Measurements from ENCODE around the gene ZNRD2.

Gene ZNRD2

GRCh38 chr11:65577756-65578109 lies 7.5 kb downstream of the ZNRD2 start:
- no peak for ATAC-seq (ENCODE audit: low read depth)
- Histone ChIP-seq H3K4me1 (ENCODE audit: insufficient read depth, poor library complexity, severe bottlenecking) (peaks cover 16% of the 10 kb centered on the region), H3K9me3 (ENCODE audit: severe bottlenecking) (no peaks in the 10 kb centered on the region), H3K27me3 (ENCODE audit: insufficient read depth, poor library complexity, severe bottlenecking) (no peaks in the 10 kb centered on the region), H3K27ac (ENCODE audit: poor library complexity, severe bottlenecking) (peak overlapping the region; percentile 86), H3K4me3 (ENCODE audit: severe bottlenecking) (peak overlapping the region; percentile 83), H3K36me3 (ENCODE audit: low read depth) (peaks cover 39% of the 10 kb centered on the region)
- no peak for TF ChIP-seq CTCF (IDR thresholded peaks at IDR 0.05; ENCODE audit: poor library complexity, severe bottlenecking)
- DNase-seq (ENCODE audit: low spot score): no peak

GRCh38 chr11:65578134-65578533 lies 7.9 kb downstream of the ZNRD2 start:
- Histone ChIP-seq H3K4me1 (ENCODE audit: insufficient read depth, poor library complexity, severe bottlenecking) (peaks cover 14% of the 10 kb centered on the region), H3K27me3 (ENCODE audit: insufficient read depth, poor library complexity, severe bottlenecking) (no peaks in the 10 kb centered on the region), H3K36me3 (ENCODE audit: low read depth) (peaks cover 39% of the 10 kb centered on the region), H3K4me3 (ENCODE audit: severe bottlenecking) (no peak overlapping the region), H3K27ac (ENCODE audit: poor library complexity, severe bottlenecking) (peak overlapping the region; percentile 86), H3K9me3 (ENCODE audit: severe bottlenecking) (no peaks in the 10 kb centered on the region)
- no peak for TF ChIP-seq CTCF (IDR thresholded peaks at IDR 0.05; ENCODE audit: poor library complexity, severe bottlenecking)
- DNase-seq (ENCODE audit: low spot score) (no peak), ATAC-seq (ENCODE audit: low read depth) (no peak)

- TF ChIP-seq CTCF (IDR thresholded peaks at IDR 0.05; ENCODE audit: poor library complexity, severe bottlenecking): no peak
- no peak for DNase-seq (ENCODE audit: low spot score)
- Histone ChIP-seq H3K27me3 (ENCODE audit: insufficient read depth, poor library complexity, severe bottlenecking) (no peaks in the 10 kb centered on the region), H3K4me3 (ENCODE audit: severe bottlenecking) (no peak overlapping the region), H3K9me3 (ENCODE audit: severe bottlenecking) (no peaks in the 10 kb centered on the region), H3K27ac (ENCODE audit: poor library complexity, severe bottlenecking) (no peak overlapping the region), H3K4me1 (ENCODE audit: insufficient read depth, poor library complexity, severe bottlenecking) (peaks cover 9% of the 10 kb centered on the region), H3K36me3 (ENCODE audit: low read depth) (peaks cover 36% of the 10 kb centered on the region)
- ATAC-seq (ENCODE audit: low read depth): no peak
Measured at GRCh38 chr11:65578667-65579066, 8.4 kb downstream of the ZNRD2 start.

- Histone ChIP-seq H3K9me3 (ENCODE audit: severe bottlenecking) (no peaks in the 10 kb centered on the region), H3K27me3 (ENCODE audit: insufficient read depth, poor library complexity, severe bottlenecking) (no peaks in the 10 kb centered on the region), H3K27ac (ENCODE audit: poor library complexity, severe bottlenecking) (no peak overlapping the region), H3K36me3 (ENCODE audit: low read depth) (peaks cover 38% of the 10 kb centered on the region), H3K4me1 (ENCODE audit: insufficient read depth, poor library complexity, severe bottlenecking) (peaks cover 6% of the 10 kb centered on the region), H3K4me3 (ENCODE audit: severe bottlenecking) (no peak overlapping the region)
- ATAC-seq (ENCODE audit: low read depth) (no peak), DNase-seq (ENCODE audit: low spot score) (no peak)
- no peak for TF ChIP-seq CTCF (IDR thresholded peaks at IDR 0.05; ENCODE audit: poor library complexity, severe bottlenecking)
Measured at GRCh38 chr11:65579291-65579690, 9.0 kb downstream of the ZNRD2 start.

GRCh38 chr11:65580031-65580692 lies 9.9 kb downstream of the ZNRD2 start:
- H3K4me1 ChIP-seq (ENCODE audit: insufficient read depth, poor library complexity, severe bottlenecking): peaks cover 6% of the 10 kb centered on the region
- no peaks in the 10 kb centered on the region for H3K9me3 ChIP-seq (ENCODE audit: severe bottlenecking)
- no peaks in the 10 kb centered on the region for H3K27me3 ChIP-seq (ENCODE audit: insufficient read depth, poor library complexity, severe bottlenecking)
- H3K36me3 ChIP-seq (ENCODE audit: low read depth): peaks cover 44% of the 10 kb centered on the region
- TF ChIP-seq CTCF (IDR thresholded peaks at IDR 0.05; ENCODE audit: poor library complexity, severe bottlenecking): no peak
- H3K4me3 ChIP-seq (ENCODE audit: severe bottlenecking): no peak overlapping the region
- ATAC-seq (ENCODE audit: low read depth): no peak
- H3K27ac ChIP-seq (ENCODE audit: poor library complexity, severe bottlenecking): no peak overlapping the region
- DNase-seq (ENCODE audit: low spot score): peak; percentile 60
